ENCODE results near the gene POLL.

Gene POLL

GRCh38 chr10:101573885-101574753 is 13.9 kb downstream of the POLL start:
- FAIRE-seq (no peak), DNase-seq (ENCODE audit: insufficient read length, low spot score) (no peak)
- TF ChIP-seq POLR2A (IDR thresholded peaks at IDR 0.05; ENCODE audit: low read depth, low read length): no peak

- FAIRE-seq (no peak), DNase-seq (ENCODE audit: insufficient read length, low spot score) (no peak)
- TF ChIP-seq POLR2A (IDR thresholded peaks at IDR 0.05; ENCODE audit: low read depth, low read length): no peak
These were observed 15.3 kb downstream of the POLL start for GRCh38 chr10:101572785-101573184.

DNA sequence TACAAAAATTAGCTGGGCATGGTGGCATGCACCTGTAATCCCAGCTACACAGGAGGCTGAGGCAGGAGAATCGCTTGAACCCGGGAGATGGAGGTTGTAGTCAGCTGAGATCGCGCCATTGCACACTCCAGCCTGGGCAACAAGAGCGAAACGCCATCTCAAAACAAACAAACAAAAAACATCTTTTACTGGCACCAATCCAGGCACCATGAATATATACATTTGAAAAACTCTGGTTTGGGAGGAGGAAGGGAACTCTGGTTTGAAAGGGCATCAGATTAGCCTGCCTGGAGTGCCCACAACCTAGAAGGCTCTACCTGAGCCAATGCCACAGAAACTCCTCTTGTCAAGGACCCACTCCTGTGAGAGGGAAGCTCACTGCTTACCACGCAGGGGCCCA is 15.9 kb downstream of the POLL start:
- FAIRE-seq (no peak), DNase-seq (ENCODE audit: insufficient read length, low spot score) (no peak)
- TF ChIP-seq POLR2A (IDR thresholded peaks at IDR 0.05; ENCODE audit: low read depth, low read length): no peak

GRCh38 chr10:101571271-101571925 is 16.7 kb downstream of the POLL start:
- no peak for FAIRE-seq
- no peak for TF ChIP-seq POLR2A (IDR thresholded peaks at IDR 0.05; ENCODE audit: low read depth, low read length)
- no peak for DNase-seq (ENCODE audit: insufficient read length, low spot score)

DNA sequence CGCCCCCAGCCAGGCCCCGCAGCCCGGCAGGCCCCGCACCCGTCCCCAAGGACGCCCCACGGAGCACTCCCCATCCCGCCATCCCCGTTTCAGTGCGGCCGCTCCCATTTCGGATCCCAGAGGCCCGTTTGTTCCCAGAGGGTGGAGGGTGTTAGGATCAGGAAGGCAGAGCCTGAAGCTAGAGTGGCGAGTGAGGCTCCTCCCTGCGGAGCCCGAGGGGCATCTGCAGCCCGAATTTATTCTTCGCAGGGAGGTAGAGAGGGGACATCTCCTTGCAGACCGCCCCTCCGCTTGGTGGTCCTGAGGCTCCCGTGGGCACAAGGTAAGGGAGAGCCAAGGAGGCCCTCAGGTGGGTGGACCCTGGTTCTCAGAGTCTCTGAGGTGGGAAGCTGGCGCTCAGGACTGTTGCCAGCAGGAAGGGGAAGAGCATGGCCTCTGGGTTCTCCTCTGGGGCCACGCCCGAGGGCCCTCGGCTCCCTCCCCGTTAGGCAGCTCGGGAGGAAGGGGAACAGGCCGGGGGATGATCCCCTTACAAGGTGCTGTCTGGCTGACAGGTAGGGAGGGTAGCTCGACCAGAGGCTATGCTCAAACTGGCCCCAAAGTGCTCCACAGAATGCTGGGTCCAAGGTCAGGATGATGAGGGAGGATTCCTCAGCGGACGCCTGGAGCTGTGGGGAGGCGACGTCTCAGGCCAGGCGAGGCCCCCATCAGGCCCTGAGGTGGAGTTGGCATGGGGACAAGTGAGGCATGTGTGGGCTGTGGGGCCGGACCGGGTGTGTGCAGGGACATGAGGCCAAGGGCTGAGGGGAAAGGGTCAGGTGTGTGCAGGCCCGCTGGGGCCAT is 17.4 kb downstream of the POLL start:
- FAIRE-seq (no peak), DNase-seq (ENCODE audit: insufficient read length, low spot score) (peak; percentile 69)
- no peak for TF ChIP-seq POLR2A (IDR thresholded peaks at IDR 0.05; ENCODE audit: low read depth, low read length)

DNA sequence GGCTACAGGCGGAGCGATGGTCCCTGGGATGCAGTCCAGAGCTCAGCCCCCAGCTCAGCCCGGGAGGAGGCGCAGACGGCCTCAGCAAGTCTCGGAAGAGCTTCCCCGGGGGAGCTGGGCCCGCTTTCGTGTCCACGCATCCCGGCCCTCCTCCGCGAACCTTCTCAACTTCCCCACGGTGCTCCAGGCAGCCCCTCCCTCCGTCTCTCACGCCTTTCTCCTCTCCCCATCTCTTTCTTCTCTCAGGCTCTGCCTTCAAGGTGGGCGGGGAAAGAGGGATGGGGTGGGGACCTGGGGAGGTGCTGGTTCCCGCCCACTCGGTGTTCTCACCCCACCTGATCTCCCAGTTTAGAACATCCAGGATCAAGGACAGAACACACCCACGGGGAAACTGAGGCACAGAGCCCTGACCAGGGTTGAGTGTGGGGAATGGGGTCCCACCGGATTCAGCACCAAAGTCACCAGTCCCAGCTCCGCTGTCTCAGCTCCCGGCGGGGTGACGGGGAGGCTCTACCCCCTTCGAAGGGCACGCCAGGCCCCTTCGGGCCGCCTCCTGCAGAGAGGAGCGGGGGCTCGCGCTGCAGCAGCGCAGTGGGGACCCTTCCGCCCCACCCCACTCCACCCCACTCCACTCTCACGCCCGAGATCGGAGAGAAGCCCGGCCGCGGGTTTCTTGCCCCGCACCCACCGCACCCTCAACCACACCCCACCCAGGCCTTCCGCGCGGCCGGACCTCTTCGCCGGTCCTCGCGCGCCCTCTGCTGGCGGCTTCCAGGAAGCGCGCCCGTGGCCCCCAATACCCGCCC is 18.2 kb downstream of the POLL start:
- DNase-seq (ENCODE audit: insufficient read length, low spot score) (peak; percentile 89), FAIRE-seq (no peak)
- TF ChIP-seq POLR2A (IDR thresholded peaks at IDR 0.05; ENCODE audit: low read depth, low read length): no peak; the same call in 1 of the 2 replicates

DNA sequence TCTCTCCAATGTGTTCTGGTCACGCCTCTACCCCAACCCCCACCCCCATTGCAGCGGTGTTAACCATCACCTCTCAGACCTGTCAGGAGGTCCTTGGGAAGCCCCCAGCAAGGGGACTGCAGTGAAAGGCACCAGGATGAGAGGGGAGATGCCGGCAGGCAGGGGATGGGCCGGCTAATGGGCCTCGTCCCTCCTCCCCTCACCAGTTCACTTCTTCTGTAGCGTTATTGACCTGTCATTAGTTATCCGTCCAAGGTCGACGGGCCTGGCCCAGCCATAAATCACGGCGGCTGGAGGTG is 18.8 kb downstream of the POLL start:
- TF ChIP-seq POLR2A (IDR thresholded peaks at IDR 0.05; ENCODE audit: low read depth, low read length): no peak
- FAIRE-seq: no peak
- DNase-seq (ENCODE audit: insufficient read length, low spot score): no peak

GRCh38 chr10:101568054-101568745 is 19.9 kb downstream of the POLL start:
- FAIRE-seq (no peak), DNase-seq (ENCODE audit: insufficient read length, low spot score) (no peak)
- TF ChIP-seq POLR2A (IDR thresholded peaks at IDR 0.05; ENCODE audit: low read depth, low read length): no peak

GRCh38 chr10:101567165-101568006 is 20.7 kb downstream of the POLL start:
- no peak for TF ChIP-seq POLR2A (IDR thresholded peaks at IDR 0.05; ENCODE audit: low read depth, low read length)
- DNase-seq (ENCODE audit: insufficient read length, low spot score) (no peak), FAIRE-seq (no peak)

DNA sequence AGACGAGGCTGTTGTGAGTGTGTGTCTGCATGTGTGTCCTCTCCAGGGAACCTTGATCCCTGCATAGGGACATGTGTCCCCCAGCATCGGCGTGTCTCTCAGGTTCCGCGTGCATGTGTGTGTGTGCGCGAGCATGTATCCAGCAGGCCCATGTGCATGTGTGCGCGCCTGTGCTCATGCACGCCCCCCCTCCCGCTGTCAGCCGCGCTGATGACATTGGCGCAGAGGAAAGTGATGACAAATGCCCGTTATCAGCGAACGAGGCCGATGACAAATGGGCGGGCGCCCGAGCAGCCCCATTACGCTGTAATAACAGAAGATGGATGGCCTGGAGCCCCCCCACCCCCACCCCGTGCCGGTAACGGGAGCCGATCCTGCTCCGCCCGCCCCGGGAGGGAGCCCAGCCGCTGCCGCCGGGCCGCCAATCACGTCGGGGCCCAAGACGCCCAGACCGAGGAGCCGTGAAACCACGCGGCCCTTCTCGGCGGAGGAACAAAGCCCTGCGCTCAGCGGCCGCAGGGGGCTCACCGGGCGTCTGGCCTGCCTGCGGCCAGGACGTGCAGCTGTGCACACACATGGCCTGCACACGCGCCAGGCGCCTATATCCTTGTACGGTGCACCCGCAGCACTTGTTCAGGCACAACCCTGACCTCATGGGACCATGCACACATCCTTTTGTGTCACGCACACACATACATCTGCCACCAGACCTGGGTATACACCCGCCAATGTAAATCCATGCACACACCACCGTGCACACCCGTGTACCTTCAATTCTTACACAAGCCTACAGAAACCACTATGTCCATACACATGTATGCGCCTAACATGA is 21.5 kb downstream of the POLL start:
- TF ChIP-seq POLR2A (IDR thresholded peaks at IDR 0.05; ENCODE audit: low read depth, low read length): no peak
- FAIRE-seq: no peak
- no peak for DNase-seq (ENCODE audit: insufficient read length, low spot score)

DNA sequence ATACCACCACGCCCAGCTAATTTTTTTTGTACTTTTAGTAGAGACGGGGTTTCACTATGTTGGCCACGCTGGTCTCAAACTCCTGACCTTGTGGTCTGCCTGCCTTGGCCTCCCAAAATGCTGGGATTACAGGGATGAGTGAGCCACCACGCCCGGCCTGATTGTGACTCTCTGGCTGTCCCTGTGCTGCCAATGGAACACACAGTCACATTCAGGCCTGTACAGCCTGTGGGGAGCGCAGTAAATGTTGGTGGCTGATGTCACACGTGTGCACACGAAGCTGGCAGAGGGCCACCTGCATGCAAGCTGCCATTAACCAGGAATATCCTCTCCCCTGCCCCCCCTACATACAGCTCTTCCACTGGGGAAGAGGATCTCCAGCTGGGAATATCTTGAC is 22.1 kb downstream of the POLL start:
- no peak for DNase-seq (ENCODE audit: insufficient read length, low spot score)
- FAIRE-seq: no peak
- no peak for TF ChIP-seq POLR2A (IDR thresholded peaks at IDR 0.05; ENCODE audit: low read depth, low read length)

Measured in H54 (cell line).